Stimulated activated CD8-positive, alpha-beta memory T cell treated with anti-CD3 and anti-CD28 coated beads, Interleukin-7, amount 100 ng/mL, for 48 hours (primary cell): Measurements from ENCODE around the gene TTC27.
A peak's percentile ranks its signal among the peaks of the same experiment; 100 is the strongest.
"Not testable (repeated sequence)": the region's sequence is repeated elsewhere in the genome, so short reads cannot be mapped to it uniquely, and the experiment has no call there.

ENCODE experiments used
- DNase-seq, 2 donors: peaks; one replicate each; pipeline ENCODE4 v3.0.0-alpha.2; 2020; ENCODE audit warnings: low read depth in 1 of 2; ENCODE audit errors: extremely low read depth in 1 of 2

TTC27 gene

GRCh38 chr2:32627814-32628579, at the start of gene TTC27:
TTC27 (plus strand) TSS chr2:32628050; CDS start chr2:32628293, 243 bp downstream.
- peak; percentile 89 to 93 for DNase-seq

- no peak for DNase-seq
Measured at GRCh38 chr2:32591669-32592463, 36.0 kb upstream of the TTC27 start.

- no peak for DNase-seq
Measured at GRCh38 chr2:32594573-32594972, 33.3 kb upstream of the TTC27 start.

- no peak for DNase-seq
Measured at GRCh38 chr2:32611366-32611765, 16.5 kb upstream of the TTC27 start.

GRCh38 chr2:32611771-32612170, 16.1 kb upstream of the TTC27 start:
- no peak for DNase-seq

- DNase-seq, result no peak
Measured at GRCh38 chr2:32614084-32614483, 13.8 kb upstream of the TTC27 start.

- DNase-seq, result no peak
Measured at GRCh38 chr2:32617599-32618189, 10.2 kb upstream of the TTC27 start.

- DNase-seq, result no peak
Measured at GRCh38 chr2:32622570-32623310, 5.1 kb upstream of the TTC27 start.

GRCh38 chr2:32623311-32623706, 4.5 kb upstream of the TTC27 start:
- no peak for DNase-seq

GRCh38 chr2:32624812-32625211, 3.0 kb upstream of the TTC27 start:
- DNase-seq, result no peak

GRCh38 chr2:32626639-32627221, 1.1 kb upstream of the TTC27 start:
- no peak for DNase-seq

GRCh38 chr2:32627441-32627813, 423 bp upstream of the TTC27 start:
- DNase-seq, result peak in 1 of 2 donors; percentile 12

- peak in 1 of 2 donors; percentile 37 for DNase-seq
Measured at GRCh38 chr2:32632089-32632488, 4.2 kb downstream of the TTC27 start.

GRCh38 chr2:32633040-32633439, 5.2 kb downstream of the TTC27 start:
- DNase-seq, result no peak

- DNase-seq, result not testable (repeated sequence)
Measured at GRCh38 chr2:32638548-32638947, 10.7 kb downstream of the TTC27 start.

GRCh38 chr2:32641180-32641579, 13.3 kb downstream of the TTC27 start:
- no peak for DNase-seq

GRCh38 chr2:32647180-32647651, 19.4 kb downstream of the TTC27 start:
- DNase-seq, result no peak

- no peak for DNase-seq
Measured at GRCh38 chr2:32652555-32653209, 24.8 kb downstream of the TTC27 start.

- no peak for DNase-seq
Measured at GRCh38 chr2:32656069-32656468, 28.2 kb downstream of the TTC27 start.

GRCh38 chr2:32663864-32664263, 36.0 kb downstream of the TTC27 start:
- DNase-seq, result no peak
